T-helper 1 cell treated with Interleukin-12 subunit alpha and Interleukin-12 subunit beta and Interleukin-4 antibody, amounts not matched to agents 30 μg/mL and 1 μg/mL, for 36 hours (primary cell): ENCODE data around the gene C4orf51.
"Not testable (repeated sequence)": the region's sequence is repeated elsewhere in the genome, so short reads cannot be mapped to it uniquely, and the experiment has no call there.

Experiments
- H3K27ac Mint-ChIP-seq: one replicate; pipeline ENCODE4 v1.8.0; 2021; ENCODE audit warnings: mild to moderate bottlenecking, mixed read lengths
- H3K27me3 Mint-ChIP-seq: one replicate; pipeline ENCODE4 v1.8.0; 2021; ENCODE audit warnings: low read depth, mixed read lengths
- H3K36me3 Mint-ChIP-seq: one replicate; pipeline ENCODE4 v1.8.0; 2021; ENCODE audit warnings: low read depth, mixed read lengths
- H3K4me1 Mint-ChIP-seq: one replicate; pipeline ENCODE4 v1.8.0; 2021; ENCODE audit warnings: low read depth, mixed read lengths
- H3K4me3 Mint-ChIP-seq: one replicate; pipeline ENCODE4 v1.8.0; 2021; ENCODE audit warnings: mild to moderate bottlenecking, moderate library complexity, mixed read lengths
- H3K9me3 Mint-ChIP-seq: one replicate; pipeline ENCODE4 v1.8.0; 2021; ENCODE audit warnings: mixed read lengths

Gene C4orf51

GRCh38 chr4:145679991-145680455, at the start of gene C4orf51:
Gene C4orf51, plus strand, starts transcription at chr4:145680146. Its CDS starts 58 bp downstream, at chr4:145680204.
- H3K9me3 Mint-ChIP-seq: peaks cover 8% of the 10 kb centered on the region
- no peaks in the 10 kb centered on the region for H3K4me1 Mint-ChIP-seq
- H3K36me3 Mint-ChIP-seq: no peaks in the 10 kb centered on the region
- H3K27ac Mint-ChIP-seq: no peak within 1 kb of the TSS
- no peak within 1 kb of the TSS for H3K4me3 Mint-ChIP-seq
- H3K27me3 Mint-ChIP-seq: peaks cover 4% of the 10 kb centered on the region

DNA sequence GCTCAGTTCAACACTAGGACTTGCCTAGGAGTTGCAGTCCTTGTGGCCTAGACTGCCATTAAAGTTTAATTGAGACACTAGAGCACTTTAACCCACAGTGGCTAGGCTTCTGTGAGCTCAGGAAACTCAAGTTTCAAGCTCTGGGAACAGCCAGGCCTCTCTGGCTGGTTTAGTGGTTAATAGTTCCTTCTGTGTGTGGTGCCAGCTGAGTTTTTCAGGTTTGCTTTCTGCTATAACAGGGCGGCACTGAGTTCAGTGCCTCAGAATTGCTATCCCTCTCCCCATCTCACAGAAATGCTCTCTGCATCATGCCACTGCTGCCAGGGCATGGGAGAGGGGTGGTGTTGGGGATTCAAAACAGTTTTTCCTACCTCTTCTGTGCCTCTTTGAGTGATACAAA, 44.8 kb upstream of the C4orf51 start:
- Mint-ChIP-seq H3K9me3 (peaks cover 3% of the 10 kb centered on the region), H3K36me3 (peaks cover 13% of the 10 kb centered on the region), H3K4me3 (no peak overlapping the region), H3K27me3 (no peaks in the 10 kb centered on the region), H3K4me1 (peaks cover 3% of the 10 kb centered on the region), H3K27ac (no peak overlapping the region)

- Mint-ChIP-seq H3K9me3 (no peaks in the 10 kb centered on the region), H3K27ac (no peak overlapping the region), H3K27me3 (no peaks in the 10 kb centered on the region), H3K4me1 (peaks cover 3% of the 10 kb centered on the region), H3K36me3 (peaks cover 12% of the 10 kb centered on the region), H3K4me3 (no peak overlapping the region)
Measured at GRCh38 chr4:145635630-145636029, 44.3 kb upstream of the C4orf51 start.

DNA sequence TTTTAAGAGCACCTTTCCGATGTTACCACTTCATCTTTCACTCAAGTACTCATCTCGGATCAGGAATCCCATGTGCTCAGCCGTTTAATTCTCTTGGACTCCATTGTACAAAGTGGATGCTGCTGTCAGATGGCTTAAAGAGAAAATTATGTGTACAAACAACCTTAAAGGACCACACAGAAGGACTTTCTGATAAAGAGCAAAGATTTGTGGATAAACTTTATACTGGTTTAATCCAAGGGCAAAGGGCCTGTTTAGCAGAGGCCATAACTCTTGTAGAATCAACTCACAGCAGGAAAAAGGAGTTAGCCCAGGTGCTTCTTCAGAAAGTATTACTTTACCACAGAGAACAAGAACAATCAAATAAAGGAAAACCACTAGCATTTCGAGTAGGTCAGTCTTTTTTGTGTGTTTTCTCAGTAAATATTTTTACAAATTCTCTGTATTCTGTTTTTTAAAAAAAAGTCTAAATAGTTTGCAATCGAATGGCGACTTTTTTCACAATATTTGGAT, 40.7 kb upstream of the C4orf51 start:
- Mint-ChIP-seq H3K27me3 (no peaks in the 10 kb centered on the region), H3K9me3 (no peaks in the 10 kb centered on the region), H3K4me3 (no peak overlapping the region), H3K36me3 (peaks cover 18% of the 10 kb centered on the region), H3K4me1 (peaks cover 3% of the 10 kb centered on the region), H3K27ac (no peak overlapping the region)

DNA sequence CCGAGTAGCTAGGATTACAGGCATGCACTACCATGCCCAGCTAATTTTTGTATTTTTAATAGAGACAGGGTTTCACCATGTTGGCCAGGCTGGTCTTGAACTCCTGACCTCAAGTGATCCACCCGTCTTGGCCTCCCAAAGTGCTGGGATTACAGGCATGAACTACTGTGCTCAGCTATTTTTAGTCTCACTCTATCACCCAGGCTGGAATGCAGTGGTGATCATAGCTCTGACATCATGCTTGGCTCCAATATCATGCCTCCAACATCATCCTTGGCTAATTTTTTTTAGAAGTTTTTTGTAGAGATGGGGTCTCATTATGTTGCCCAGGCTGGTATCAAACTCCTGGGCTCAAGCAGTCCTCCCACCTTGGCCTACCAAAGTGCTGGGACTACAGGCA, 39.7 kb upstream of the C4orf51 start:
- not testable (repeated sequence) for H3K27ac Mint-ChIP-seq, H3K4me1 Mint-ChIP-seq, H3K27me3 Mint-ChIP-seq, H3K9me3 Mint-ChIP-seq, H3K4me3 Mint-ChIP-seq
- peaks cover 20% of the 10 kb centered on the region for H3K36me3 Mint-ChIP-seq

- Mint-ChIP-seq H3K27ac (no peak overlapping the region), H3K4me1 (peaks cover 3% of the 10 kb centered on the region), H3K27me3 (no peaks in the 10 kb centered on the region), H3K9me3 (no peaks in the 10 kb centered on the region), H3K4me3 (no peak overlapping the region), H3K36me3 (peaks cover 27% of the 10 kb centered on the region)
Measured at GRCh38 chr4:145643295-145643694, 36.7 kb upstream of the C4orf51 start.

DNA sequence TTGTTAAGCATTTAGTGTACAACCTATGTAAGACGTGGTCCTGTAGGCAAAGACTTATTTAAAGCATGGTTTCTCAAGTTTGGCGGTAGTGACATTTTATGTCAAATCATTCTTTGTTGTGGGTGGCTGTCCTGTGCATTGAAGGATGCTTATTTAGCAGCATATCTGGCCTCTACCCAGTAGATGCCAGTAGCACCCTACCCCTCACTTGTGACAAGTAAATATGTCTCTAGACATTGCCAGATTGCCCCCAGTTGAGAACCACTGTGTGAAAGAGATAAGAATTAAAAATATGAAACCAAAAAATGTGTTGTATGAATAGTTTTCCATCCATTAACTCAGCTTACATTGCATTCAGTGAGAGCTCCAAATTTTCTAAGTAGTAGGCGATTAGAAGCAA, 35.2 kb upstream of the C4orf51 start:
- no peak overlapping the region for H3K4me3 Mint-ChIP-seq
- H3K27ac Mint-ChIP-seq: no peak overlapping the region
- H3K27me3 Mint-ChIP-seq: no peaks in the 10 kb centered on the region
- H3K9me3 Mint-ChIP-seq: no peaks in the 10 kb centered on the region
- H3K4me1 Mint-ChIP-seq: no peaks in the 10 kb centered on the region
- H3K36me3 Mint-ChIP-seq: peaks cover 20% of the 10 kb centered on the region

- Mint-ChIP-seq H3K36me3 (peaks cover 60% of the 10 kb centered on the region), H3K27ac (no peak overlapping the region), H3K4me1 (no peaks in the 10 kb centered on the region), H3K4me3 (no peak overlapping the region), H3K9me3 (peaks cover 25% of the 10 kb centered on the region), H3K27me3 (no peaks in the 10 kb centered on the region)
Measured at GRCh38 chr4:145656156-145656555, 23.8 kb upstream of the C4orf51 start.

- Mint-ChIP-seq H3K9me3 (peaks cover 34% of the 10 kb centered on the region), H3K4me3 (no peak overlapping the region), H3K4me1 (no peaks in the 10 kb centered on the region), H3K27ac (no peak overlapping the region), H3K27me3 (no peaks in the 10 kb centered on the region), H3K36me3 (peaks cover 51% of the 10 kb centered on the region)
Measured at GRCh38 chr4:145660064-145660463, 19.9 kb upstream of the C4orf51 start.

- Mint-ChIP-seq H3K27me3 (no peaks in the 10 kb centered on the region), H3K36me3 (peaks cover 24% of the 10 kb centered on the region), H3K4me1 (no peaks in the 10 kb centered on the region), H3K27ac (no peak overlapping the region), H3K9me3 (peaks cover 34% of the 10 kb centered on the region), H3K4me3 (no peak overlapping the region)
Measured at GRCh38 chr4:145663194-145663593, 16.8 kb upstream of the C4orf51 start.

DNA sequence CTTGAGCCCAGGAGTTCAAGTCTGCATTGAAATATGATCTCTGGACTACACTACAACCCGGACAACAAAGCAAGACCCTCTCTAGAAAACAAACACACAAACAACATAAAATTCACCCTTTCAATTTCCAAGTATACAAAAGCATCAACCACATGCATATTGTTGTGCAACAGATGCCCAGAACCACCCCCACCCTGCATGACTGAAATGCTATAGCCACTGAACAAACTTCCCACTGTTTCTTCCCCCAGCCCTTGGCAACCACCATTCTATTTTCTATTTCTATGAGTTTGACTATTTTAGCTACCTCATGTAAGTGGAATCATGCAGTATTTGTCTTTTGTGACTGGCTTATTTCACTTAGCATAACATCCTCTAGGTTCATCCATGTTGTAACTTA, 14.2 kb upstream of the C4orf51 start:
- Mint-ChIP-seq H3K36me3 (peaks cover 5% of the 10 kb centered on the region), H3K27me3 (no peaks in the 10 kb centered on the region), H3K27ac (no peak overlapping the region), H3K4me3 (no peak overlapping the region), H3K9me3 (peaks cover 19% of the 10 kb centered on the region), H3K4me1 (no peaks in the 10 kb centered on the region)

DNA sequence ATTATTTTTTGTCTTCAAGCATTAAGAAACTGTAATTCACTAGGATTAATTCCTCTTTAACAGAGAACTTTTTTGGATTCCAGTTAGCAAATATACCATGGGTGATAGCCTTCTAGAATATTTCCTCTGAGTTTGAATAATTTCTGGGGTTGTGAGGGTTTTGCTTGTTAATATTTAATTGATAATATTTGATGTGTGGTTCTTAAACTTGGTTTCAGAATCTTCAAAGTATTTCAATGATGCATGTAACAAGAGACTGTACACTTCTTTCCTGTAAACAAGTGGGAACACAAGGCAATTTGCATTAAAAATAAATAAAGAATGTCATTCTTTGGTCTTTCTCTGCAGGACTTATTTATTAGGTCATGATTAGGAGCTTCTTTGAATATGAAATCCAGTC, 9.5 kb upstream of the C4orf51 start:
- Mint-ChIP-seq H3K9me3 (peaks cover 10% of the 10 kb centered on the region), H3K36me3 (no peaks in the 10 kb centered on the region), H3K27me3 (no peaks in the 10 kb centered on the region), H3K4me1 (no peaks in the 10 kb centered on the region), H3K4me3 (no peak overlapping the region), H3K27ac (no peak overlapping the region)

GRCh38 chr4:145679520-145679919, 426 bp upstream of the C4orf51 start:
- no peaks in the 10 kb centered on the region for H3K36me3 Mint-ChIP-seq
- H3K9me3 Mint-ChIP-seq: peaks cover 8% of the 10 kb centered on the region
- peaks cover 1% of the 10 kb centered on the region for H3K27me3 Mint-ChIP-seq
- no peaks in the 10 kb centered on the region for H3K4me1 Mint-ChIP-seq
- no peak overlapping the region for H3K4me3 Mint-ChIP-seq
- no peak overlapping the region for H3K27ac Mint-ChIP-seq

DNA sequence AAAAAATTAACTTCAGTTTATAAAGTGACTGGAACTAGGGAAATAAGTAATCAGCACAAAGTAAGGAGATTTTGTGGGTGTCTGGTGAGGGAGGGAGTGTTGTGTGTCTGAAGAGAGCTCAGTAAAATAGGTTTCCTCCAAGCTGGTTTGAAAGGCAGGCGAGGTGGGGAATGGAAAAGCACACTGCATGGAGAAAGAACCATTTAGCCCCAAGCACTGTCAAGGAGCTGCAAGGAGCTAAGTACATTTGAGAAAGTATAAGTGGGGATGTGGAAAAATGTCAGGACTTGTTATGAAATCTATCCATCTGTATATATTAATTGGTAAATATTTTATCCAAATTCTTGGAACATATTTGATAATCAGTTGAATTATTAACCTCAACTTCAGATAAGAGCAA, 956 bp downstream of the C4orf51 start:
- no peak overlapping the region for H3K4me3 Mint-ChIP-seq
- peaks cover 8% of the 10 kb centered on the region for H3K9me3 Mint-ChIP-seq
- H3K27me3 Mint-ChIP-seq: peaks cover 4% of the 10 kb centered on the region
- H3K27ac Mint-ChIP-seq: no peak overlapping the region
- no peaks in the 10 kb centered on the region for H3K36me3 Mint-ChIP-seq
- H3K4me1 Mint-ChIP-seq: no peaks in the 10 kb centered on the region

DNA sequence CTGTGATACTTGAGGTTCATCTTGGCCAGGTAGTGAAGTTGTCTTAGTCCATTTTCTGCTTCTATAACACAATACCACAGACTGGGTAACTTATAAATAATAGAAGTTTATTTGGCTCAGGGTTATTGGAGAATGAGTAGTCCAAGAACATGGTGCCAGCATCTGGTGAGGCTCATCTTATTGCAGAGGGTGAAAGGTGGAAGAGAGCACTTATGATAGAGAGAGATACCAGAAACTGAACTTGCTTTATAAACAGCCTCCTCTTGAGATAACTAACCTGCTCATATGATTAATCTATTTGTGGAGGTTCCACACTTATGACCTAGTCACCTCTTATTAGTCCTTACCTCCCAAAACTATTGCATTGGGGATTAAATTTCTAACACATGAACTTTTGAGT, 1.6 kb downstream of the C4orf51 start:
- Mint-ChIP-seq H3K36me3 (no peaks in the 10 kb centered on the region), H3K27ac (no peak overlapping the region), H3K4me1 (no peaks in the 10 kb centered on the region), H3K4me3 (no peak overlapping the region), H3K27me3 (peaks cover 4% of the 10 kb centered on the region), H3K9me3 (peaks cover 8% of the 10 kb centered on the region)

- no peaks in the 10 kb centered on the region for H3K4me1 Mint-ChIP-seq
- no peak overlapping the region for H3K27ac Mint-ChIP-seq
- H3K27me3 Mint-ChIP-seq: peaks cover 4% of the 10 kb centered on the region
- H3K36me3 Mint-ChIP-seq: no peaks in the 10 kb centered on the region
- peaks cover 8% of the 10 kb centered on the region for H3K9me3 Mint-ChIP-seq
- no peak overlapping the region for H3K4me3 Mint-ChIP-seq
Measured at GRCh38 chr4:145681956-145682355, 2.0 kb downstream of the C4orf51 start.
